ENCODE results near the gene SGTB.

DNA sequence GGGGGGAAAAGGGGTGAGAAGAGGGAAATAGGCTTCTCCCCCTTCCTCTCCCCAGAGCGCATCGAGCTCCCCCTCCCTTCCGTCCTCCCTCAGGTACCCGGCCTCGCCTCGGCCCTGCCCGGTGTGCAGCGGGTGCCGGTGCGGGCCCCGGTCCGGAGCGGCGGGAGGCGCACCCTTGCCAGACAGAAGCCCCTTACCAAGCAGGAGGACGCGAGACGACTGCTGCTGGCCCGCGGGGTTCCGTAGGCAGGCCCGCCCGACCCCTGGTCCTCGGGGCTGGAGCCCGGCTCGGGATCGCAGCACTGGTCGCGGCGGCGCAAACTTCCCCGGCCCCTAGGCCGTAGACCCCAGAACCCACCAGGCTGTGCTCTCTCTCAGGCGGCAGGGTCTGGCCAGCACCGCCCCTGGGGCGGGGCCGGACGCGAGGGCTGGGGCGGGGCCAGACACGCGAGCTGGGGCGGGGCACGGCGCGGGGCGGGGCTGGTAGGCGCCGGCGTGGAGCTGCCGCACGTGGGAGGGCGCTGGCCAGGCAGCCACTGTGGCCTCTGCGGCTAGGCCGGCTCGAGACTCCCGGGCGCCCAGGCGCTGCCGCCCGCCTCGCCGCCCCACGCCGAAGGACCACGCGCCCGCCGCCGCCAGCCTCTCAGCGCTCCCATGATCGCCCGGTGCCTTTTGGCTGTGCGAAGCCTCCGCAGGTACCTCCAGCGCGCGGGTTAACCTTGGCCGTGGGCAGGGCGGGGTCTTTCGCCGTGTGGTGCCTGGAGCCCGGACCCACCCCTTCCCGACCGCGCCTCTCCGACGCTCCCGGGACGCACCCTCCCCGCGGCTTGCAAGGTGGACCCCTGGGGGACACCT is at the start of gene SGTB, which contains the start of gene NLN:
- TF ChIP-seq EZH2 (IDR thresholded peaks at IDR 0.05; ENCODE audit: low read length, missing control alignments): no peak
- TF ChIP-seq, protein P1, sequence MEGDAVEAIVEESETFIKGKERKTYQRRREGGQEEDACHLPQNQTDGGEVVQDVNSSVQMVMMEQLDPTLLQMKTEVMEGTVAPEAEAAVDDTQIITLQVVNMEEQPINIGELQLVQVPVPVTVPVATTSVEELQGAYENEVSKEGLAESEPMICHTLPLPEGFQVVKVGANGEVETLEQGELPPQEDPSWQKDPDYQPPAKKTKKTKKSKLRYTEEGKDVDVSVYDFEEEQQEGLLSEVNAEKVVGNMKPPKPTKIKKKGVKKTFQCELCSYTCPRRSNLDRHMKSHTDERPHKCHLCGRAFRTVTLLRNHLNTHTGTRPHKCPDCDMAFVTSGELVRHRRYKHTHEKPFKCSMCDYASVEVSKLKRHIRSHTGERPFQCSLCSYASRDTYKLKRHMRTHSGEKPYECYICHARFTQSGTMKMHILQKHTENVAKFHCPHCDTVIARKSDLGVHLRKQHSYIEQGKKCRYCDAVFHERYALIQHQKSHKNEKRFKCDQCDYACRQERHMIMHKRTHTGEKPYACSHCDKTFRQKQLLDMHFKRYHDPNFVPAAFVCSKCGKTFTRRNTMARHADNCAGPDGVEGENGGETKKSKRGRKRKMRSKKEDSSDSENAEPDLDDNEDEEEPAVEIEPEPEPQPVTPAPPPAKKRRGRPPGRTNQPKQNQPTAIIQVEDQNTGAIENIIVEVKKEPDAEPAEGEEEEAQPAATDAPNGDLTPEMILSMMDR (conservative IDR thresholded peaks at IDR 0.05 in 1 of 2, IDR thresholded peaks at IDR 0.05 in 1 of 2; ENCODE audit: low read depth in 1 of 2, low read length in 2 of 2): no peak

Measured in fibroblast of lung (primary cell).